ENCODE data around the gene HES1.
"Not testable (repeated sequence)": the region's sequence is repeated elsewhere in the genome, so short reads cannot be mapped to it uniquely, and the experiment has no call there.

Gene HES1

DNA sequence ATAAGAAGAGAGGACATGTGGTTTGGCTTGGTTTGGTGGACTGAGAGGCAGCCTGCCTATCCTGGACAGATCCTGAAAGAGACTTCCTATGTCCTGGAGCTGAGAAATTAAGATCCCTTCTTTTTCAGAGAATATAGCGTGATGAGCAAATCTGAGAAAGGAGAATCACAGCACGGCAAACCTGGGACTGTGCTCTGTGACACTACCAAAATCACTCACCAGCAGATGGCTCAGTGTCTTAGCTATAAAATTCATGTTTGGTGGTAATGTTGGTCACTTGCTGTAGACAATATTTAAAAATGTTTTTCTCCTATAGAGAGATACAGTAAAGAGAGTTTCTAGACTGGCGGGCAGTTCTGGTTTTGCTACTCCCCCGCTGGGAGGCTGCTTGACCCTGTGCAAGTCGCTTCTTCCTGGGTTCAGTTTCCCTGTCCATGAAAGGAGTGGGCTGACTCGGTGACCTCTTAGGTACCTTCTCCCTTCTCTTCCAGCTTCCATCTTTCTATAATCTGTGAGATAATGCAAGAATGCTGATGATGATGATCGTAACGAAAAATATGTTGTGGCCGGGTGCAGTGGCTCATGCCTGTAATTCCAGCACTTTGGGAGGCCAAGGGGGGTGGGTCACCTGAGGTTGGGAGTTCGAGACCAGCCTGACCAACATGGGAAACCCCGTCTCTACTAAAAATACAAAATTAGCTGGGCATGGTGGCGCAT is 7.6 kb upstream of the HES1 start:
- no peak for DNase-seq (ENCODE audit: low spot score)

DNA sequence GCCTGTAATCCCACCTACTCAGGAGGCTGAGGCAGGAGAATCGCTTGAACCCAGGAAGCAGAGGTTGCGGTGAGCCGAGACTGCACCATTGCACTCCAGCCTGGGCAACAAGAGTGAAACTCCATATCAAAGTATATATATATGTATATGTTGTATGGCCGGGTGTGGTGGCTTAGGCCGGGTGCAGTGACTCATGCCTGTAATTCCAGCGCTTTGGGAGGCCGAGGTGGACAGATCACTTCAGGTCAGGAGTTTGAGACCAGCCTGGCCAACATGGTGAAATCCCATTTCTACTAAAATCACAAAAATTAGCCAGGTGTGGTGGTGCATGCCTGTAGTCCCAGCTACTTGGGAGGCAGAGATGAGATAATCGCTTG is 7.0 kb upstream of the HES1 start:
- DNase-seq (ENCODE audit: low spot score): not testable (repeated sequence)

GRCh38 chr3:194129581-194130133 is 6.3 kb upstream of the HES1 start:
- DNase-seq (ENCODE audit: low spot score): no peak

GRCh38 chr3:194130188-194130587 is 5.8 kb upstream of the HES1 start:
- DNase-seq (ENCODE audit: low spot score): no peak

GRCh38 chr3:194130807-194131589 is 5.0 kb upstream of the HES1 start:
- peak; percentile 68 for DNase-seq (ENCODE audit: low spot score)

DNA sequence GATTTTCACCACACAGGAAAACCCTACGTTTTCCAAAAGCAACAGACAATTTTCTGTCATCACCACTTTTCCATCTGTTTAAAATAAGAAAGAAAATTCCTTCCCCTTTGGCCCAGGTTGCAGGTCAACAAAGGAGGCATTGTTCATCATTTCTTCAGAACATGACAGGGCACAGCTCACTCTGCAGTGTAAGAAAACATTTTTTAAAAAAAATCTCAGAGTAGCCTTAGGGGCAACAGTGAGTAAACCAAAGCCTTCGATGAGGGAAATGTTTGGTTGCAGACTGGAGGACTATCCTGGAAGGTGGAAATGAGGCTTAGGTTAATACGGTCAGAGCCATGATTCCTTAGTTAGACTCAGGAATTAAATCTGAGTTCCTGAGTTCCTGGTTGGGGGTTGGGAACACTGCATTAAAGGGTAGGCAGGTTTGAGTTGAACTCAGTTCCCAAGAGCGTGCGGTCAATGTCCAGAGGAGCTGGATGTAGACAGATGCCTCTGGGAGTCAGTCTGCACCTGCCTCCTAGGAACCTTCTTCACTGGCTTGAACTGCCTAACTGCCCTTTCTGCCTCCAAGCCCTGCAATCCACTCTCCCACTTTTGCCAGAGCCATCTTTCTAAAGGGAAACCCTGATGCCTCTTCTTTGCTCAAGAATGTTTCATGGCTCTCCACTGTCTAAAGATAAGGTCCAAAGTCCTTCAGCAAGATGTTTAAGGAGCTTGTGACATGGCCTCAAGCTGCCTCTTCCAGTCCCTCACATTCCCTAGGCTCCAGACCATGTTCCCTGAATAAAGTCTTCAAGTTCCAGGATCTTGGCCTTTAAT is 3.3 kb upstream of the HES1 start:
- DNase-seq (ENCODE audit: low spot score): peak; percentile 30

GRCh38 chr3:194133661-194134230 is 2.2 kb upstream of the HES1 start:
- peak; percentile 58 for DNase-seq (ENCODE audit: low spot score)

- peak; percentile 65 for DNase-seq (ENCODE audit: low spot score)
Measured at GRCh38 chr3:194134231-194134756, 1.7 kb upstream of the HES1 start.

DNA sequence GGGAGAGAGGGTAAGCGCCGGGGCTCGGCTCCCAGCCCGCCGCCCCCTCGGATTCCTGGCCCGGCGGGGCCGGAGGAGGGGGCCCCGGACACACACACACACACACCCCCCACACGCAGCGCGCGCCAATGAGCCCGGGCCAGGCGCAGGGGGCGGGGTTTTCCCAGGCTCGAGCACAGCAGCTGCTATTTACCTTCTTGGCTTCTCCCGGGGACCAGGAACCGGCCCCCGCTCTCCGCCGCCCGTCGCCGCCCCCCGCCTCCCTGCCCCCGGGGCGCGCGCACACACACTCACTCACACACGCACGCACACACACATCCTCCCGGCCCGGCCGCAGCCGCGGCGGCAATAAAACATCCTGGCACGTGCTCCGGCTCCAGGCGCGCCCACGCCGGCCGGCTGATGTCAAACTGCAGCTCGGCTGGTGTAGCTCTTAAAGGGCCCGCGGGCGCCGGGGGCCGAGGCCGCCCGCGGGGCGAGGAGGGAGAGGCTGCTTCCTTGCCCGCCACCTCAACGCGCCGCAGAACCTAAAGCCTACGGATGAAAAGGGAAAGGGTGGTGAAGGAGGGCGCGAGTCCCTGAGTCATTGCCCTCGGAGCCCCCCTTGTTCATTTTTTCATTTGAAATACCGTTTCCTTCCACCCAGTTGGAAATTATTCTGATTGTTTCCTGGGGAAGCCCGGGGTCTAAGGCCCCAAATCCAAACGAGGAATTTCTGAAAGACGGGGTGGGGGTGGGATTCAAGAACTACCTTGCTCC is 1.0 kb upstream of the HES1 start:
- DNase-seq (ENCODE audit: low spot score): peak; percentile 94

GRCh38 chr3:194135516-194135805 is 487 bp upstream of the HES1 start:
- DNase-seq (ENCODE audit: low spot score): no peak

- no peak for DNase-seq (ENCODE audit: low spot score)
Measured at GRCh38 chr3:194136519-194137007, 615 bp downstream of the HES1 start.

DNA sequence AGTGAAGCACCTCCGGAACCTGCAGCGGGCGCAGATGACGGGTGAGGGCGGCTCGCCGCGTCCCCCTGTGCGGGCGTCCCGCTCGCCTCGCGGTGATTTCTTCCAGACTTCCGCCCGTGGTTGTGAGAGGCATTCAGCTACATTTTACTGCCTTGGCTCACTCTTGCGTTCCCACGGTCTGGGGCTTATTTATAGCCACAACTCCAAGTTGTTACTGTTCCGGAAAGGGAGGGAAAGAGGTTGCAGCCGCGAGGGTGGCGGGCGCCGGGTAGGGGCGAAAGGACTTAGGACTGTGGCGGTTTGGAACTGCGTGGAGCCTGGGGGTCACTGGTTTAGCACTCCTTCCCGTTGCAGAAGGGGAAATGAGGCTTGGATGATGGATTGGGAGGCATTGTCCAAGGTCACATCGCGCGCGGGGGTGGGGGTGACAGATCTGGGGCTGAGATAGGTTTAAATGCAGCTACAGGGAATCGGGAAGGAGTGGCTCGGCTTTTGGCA is 1.1 kb downstream of the HES1 start:
- DNase-seq (ENCODE audit: low spot score): peak; percentile 37

DNA sequence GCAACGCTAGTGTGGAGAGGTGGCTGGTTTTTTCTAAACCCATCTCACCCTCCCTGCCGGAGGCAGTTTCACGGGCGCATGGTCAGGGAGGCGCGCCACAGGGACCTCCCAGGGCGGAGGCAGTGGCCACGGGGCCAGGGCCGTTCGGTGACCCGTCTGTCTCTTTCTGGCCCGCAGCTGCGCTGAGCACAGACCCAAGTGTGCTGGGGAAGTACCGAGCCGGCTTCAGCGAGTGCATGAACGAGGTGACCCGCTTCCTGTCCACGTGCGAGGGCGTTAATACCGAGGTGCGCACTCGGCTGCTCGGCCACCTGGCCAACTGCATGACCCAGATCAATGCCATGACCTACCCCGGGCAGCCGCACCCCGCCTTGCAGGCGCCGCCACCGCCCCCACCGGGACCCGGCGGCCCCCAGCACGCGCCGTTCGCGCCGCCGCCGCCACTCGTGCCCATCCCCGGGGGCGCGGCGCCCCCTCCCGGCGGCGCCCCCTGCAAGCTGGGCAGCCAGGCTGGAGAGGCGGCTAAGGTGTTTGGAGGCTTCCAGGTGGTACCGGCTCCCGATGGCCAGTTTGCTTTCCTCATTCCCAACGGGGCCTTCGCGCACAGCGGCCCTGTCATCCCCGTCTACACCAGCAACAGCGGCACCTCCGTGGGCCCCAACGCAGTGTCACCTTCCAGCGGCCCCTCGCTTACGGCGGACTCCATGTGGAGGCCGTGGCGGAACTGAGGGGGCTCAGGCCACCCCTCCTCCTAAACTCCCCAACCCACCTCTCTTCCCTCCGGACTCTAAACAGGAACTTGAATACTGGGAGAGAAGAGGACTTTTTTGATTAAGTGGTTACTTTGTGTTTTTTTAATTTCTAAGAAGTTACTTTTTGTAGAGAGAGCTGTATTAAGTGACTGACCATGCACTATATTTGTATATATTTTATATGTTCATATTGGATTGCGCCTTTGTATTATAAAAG is 1.8 kb downstream of the HES1 start:
- peak; percentile 53 for DNase-seq (ENCODE audit: low spot score)

DNA sequence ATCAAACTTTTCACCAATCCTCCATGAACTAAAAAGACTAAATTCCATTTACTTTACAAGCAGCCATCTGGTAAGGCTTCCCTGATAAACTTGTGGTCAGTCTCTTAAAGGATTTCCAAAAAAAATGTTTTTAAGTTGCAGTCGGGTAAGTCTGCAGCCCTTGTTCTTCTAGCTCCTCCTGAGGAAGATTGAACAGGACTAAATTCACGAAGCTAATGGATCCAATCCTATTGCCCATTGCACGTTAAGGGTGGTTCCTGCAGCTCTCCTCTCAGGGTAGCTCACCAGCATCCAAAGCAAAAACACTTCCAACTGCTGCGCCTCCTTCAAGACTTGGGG is 2.8 kb downstream of the HES1 start:
- DNase-seq (ENCODE audit: low spot score): no peak

- no peak for DNase-seq (ENCODE audit: low spot score)
Measured at GRCh38 chr3:194139071-194139813, 3.3 kb downstream of the HES1 start.

- no peak for DNase-seq (ENCODE audit: low spot score)
Measured at GRCh38 chr3:194139814-194140391, 4.0 kb downstream of the HES1 start.

DNA sequence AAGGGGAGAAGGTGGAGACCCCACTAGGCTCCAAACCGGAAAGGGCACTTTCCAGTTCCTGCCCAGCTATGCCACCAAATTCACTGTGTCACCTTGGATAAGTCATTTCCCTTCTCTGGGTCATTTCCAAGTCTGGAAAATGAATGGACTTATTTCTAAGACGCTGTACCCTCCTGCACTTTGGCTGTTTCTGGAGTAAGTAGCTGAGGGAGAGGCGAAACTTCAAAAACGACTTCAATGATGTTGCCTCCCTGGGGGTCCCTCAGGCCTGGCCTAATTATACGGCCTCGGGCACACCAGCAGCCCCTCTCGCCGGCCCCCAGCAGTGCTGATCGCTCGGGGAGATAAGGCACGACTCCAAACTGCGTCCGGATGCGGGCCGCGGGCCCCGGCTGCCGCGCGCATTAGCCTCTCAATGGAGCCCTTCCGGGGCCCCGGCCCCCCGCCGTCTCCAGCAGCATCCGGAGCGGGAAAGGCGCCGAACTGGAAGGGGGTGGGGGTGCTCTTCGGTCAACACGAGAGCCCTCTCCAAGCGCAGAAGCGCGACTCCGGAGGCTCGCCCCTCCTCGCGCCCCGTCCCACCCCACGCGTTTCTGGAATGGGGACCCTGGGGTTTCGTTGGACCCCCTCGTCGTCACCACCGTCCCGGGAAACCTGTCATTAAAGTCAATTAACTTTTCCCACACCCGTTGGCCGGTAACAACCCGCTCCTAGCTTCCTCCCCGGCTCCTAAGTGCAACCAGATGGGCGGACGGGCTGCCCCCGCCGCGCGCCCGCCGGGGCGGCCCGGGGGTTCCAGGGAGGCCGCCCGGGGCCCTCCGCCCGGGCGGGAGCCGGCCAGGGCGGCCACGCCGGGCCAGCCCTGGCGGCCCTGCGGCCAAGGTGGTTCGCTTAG is 4.8 kb downstream of the HES1 start:
- DNase-seq (ENCODE audit: low spot score): no peak
